GM12875 (cell line): Measurements from ENCODE around the gene ARL15.
"Not testable (repeated sequence)": the region's sequence is repeated elsewhere in the genome, so short reads cannot be mapped to it uniquely, and the experiment has no call there.

ENCODE experiments used
- H3K4me3 ChIP-seq: one replicate; pipeline ENCODE4 v1.5.1; 2011; ENCODE audit warnings: low read depth, low read length, control low read depth
- CTCF ChIP-seq: IDR thresholded peaks from 2 replicates; pipeline ENCODE4 v1.5.1; 2011; ENCODE audit warnings: low read depth, mild to moderate bottlenecking, control low read depth, inconsistent platforms, low read length, moderate library complexity, borderline replicate concordance; ENCODE audit not compliant: insufficient read depth

The ARL15 gene

GRCh38 chr5:53871775-53872174, 438.6 kb downstream of the ARL15 start:
- no peak for TF ChIP-seq CTCF
- H3K4me3 ChIP-seq = no peak overlapping the region

- TF ChIP-seq CTCF = no peak
- no peak overlapping the region for H3K4me3 ChIP-seq
Observed at GRCh38 chr5:53871050-53871449, 439.3 kb downstream of the ARL15 start.

- TF ChIP-seq CTCF = no peak
- no peak overlapping the region for H3K4me3 ChIP-seq
Observed at GRCh38 chr5:53858700-53859456, 451.5 kb downstream of the ARL15 start.

- H3K4me3 ChIP-seq = no peak overlapping the region
- TF ChIP-seq CTCF = no peak
Observed at GRCh38 chr5:53856506-53856905, 453.9 kb downstream of the ARL15 start.

- H3K4me3 ChIP-seq = not testable (repeated sequence)
Observed at GRCh38 chr5:53836851-53837430, 473.4 kb downstream of the ARL15 start.

- TF ChIP-seq CTCF = no peak
- no peak overlapping the region for H3K4me3 ChIP-seq
Observed at GRCh38 chr5:53834500-53834899, 475.9 kb downstream of the ARL15 start.
